Measurements from ENCODE around the gene TLE7.

TLE7 gene

GRCh38 chr16:71480956-71481355, 39.1 kb upstream of the TLE7 start:
- no peak for TF ChIP-seq CTCF (IDR thresholded peaks at IDR 0.05; ENCODE audit: borderline replicate concordance, control extremely low read depth, extremely low read depth, insufficient read depth, missing control alignments)
- no peak for DNase-seq (ENCODE audit: low spot score)
- in situ Hi-C loops (cut with MboI; ENCODE audit: low sequenced_read_pairs, unreplicated experiment), result no loop called here

- peak; percentile 27 for TF ChIP-seq CTCF (IDR thresholded peaks at IDR 0.05; ENCODE audit: borderline replicate concordance, control extremely low read depth, extremely low read depth, insufficient read depth, missing control alignments)
- in situ Hi-C loops (cut with MboI; ENCODE audit: low sequenced_read_pairs, unreplicated experiment), result no loop called here
- no peak for DNase-seq (ENCODE audit: low spot score)
Observed at GRCh38 chr16:71479420-71479819, 37.6 kb upstream of the TLE7 start.

- in situ Hi-C loops (cut with MboI; ENCODE audit: low sequenced_read_pairs, unreplicated experiment), result no loop called here
- no peak for DNase-seq (ENCODE audit: low spot score)
- TF ChIP-seq CTCF (IDR thresholded peaks at IDR 0.05; ENCODE audit: borderline replicate concordance, control extremely low read depth, extremely low read depth, insufficient read depth, missing control alignments), result no peak
Observed at GRCh38 chr16:71476457-71477124, 34.7 kb upstream of the TLE7 start.

- in situ Hi-C loops (cut with MboI; ENCODE audit: low sequenced_read_pairs, unreplicated experiment), result no loop called here
- DNase-seq (ENCODE audit: low spot score), result no peak
- no peak for TF ChIP-seq CTCF (IDR thresholded peaks at IDR 0.05; ENCODE audit: borderline replicate concordance, control extremely low read depth, extremely low read depth, insufficient read depth, missing control alignments)
Observed at GRCh38 chr16:71474864-71475263, 33.0 kb upstream of the TLE7 start.

- TF ChIP-seq CTCF (IDR thresholded peaks at IDR 0.05; ENCODE audit: borderline replicate concordance, control extremely low read depth, extremely low read depth, insufficient read depth, missing control alignments), result no peak
- in situ Hi-C loops (cut with MboI; ENCODE audit: low sequenced_read_pairs, unreplicated experiment), result no loop called here
- no peak for DNase-seq (ENCODE audit: low spot score)
Observed at GRCh38 chr16:71473891-71474290, 32.0 kb upstream of the TLE7 start.

GRCh38 chr16:71472931-71473330, 31.1 kb upstream of the TLE7 start:
- no peak for TF ChIP-seq CTCF (IDR thresholded peaks at IDR 0.05; ENCODE audit: borderline replicate concordance, control extremely low read depth, extremely low read depth, insufficient read depth, missing control alignments)
- DNase-seq (ENCODE audit: low spot score), result no peak
- in situ Hi-C loops (cut with MboI; ENCODE audit: low sequenced_read_pairs, unreplicated experiment), result no loop called here

Measured in GM13976 (cell line).